ENCODE measurements around the gene PRKAA2. TPM values are rescaled to one million over a fixed set of nuclear protein-coding genes. Genes with fewer than 3 reads are reported as not detected.

Gene PRKAA2
- total and polyA plus RNA-seq, 8 donors = 1.2 to 4.1 (median 2.1) TPM

GRCh38 chr1:56755911-56756310, 110.8 kb downstream of the PRKAA2 start:
- H3K27me3 ChIP-seq = no peaks in the 10 kb centered on the region
- no peak for DNase-seq
- FAIRE-seq = no peak
- H3K9me3 ChIP-seq = no peaks in the 10 kb centered on the region
- no peaks in the 10 kb centered on the region for H3K4me1 ChIP-seq
- no peak overlapping the region for H3K4me3 ChIP-seq
- H3K27ac ChIP-seq = no peak overlapping the region
- no peaks in the 10 kb centered on the region for H3K36me3 ChIP-seq
- WGBS, 2 donors = 93 to 94% methylated on average over 2 of the region's 2 CpGs
- ATAC-seq = no peak
- TF ChIP-seq CTCF (IDR thresholded peaks at IDR 0.05) = no peak
- intact Hi-C loops (cut with DNase I) = no loop called here

DNA sequence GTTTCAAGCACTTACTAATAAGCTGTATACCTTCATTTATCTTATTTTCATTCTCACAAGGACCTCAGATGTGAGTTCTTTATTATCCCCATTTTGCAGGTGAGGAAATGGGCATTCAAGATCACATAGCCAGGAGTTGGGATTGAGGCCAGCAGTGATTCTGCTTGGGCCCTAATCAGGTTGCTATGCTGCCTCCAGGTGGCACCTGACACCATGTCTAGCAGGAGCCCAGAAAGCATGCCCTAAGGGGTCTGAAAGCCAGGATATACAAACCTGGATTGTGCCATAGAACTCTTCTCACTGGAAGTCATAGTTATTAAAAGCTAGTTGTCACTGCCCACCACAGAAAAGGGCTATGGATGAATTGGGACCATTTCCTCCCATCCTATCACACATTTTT, 113.0 kb downstream of the PRKAA2 start:
- no peak for TF ChIP-seq CTCF (IDR thresholded peaks at IDR 0.05)
- peak in 2 of 6 donors; percentile 14 to 24 for DNase-seq
- H3K4me1 ChIP-seq = no peaks in the 10 kb centered on the region
- no peak for FAIRE-seq
- H3K4me3 ChIP-seq = no peak overlapping the region
- intact Hi-C loops (cut with DNase I) = no loop called here
- H3K36me3 ChIP-seq = no peaks in the 10 kb centered on the region
- peak overlapping the region in 1 of 4 donors; percentile 23 for H3K27ac ChIP-seq
- peak in 3 of 4 donors; percentile 72 to 84 (median 79) for ATAC-seq
- no peaks in the 10 kb centered on the region for H3K27me3 ChIP-seq
- no peaks in the 10 kb centered on the region for H3K9me3 ChIP-seq

DNA sequence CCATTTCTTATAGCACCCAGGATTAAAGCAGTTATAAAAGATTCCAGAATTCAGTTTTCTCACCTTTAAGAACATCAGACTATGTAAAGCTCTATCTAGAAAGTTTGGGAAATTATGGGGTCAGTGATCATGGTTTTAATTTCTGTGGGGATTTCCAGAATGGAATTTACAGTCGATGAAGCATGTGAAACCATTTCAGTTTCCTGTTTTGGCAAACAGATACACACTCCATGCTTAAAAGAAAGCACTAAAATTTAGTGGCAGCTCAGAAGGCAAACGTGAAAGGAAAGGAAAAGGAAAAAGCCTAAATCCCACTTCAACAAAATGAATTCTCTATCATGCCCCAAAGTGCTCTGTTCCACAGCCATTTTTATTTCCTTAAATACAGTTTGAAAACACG, 113.7 kb downstream of the PRKAA2 start:
- FAIRE-seq (no peak), DNase-seq (no peak), ATAC-seq (no peak)
- no peaks in the 10 kb centered on the region for H3K4me1 ChIP-seq
- H3K36me3 ChIP-seq = no peaks in the 10 kb centered on the region
- no peak overlapping the region for H3K4me3 ChIP-seq
- peak overlapping the region in 2 of 4 donors; percentile 23 to 39 for H3K27ac ChIP-seq
- WGBS, 2 donors = 36 to 41% methylated on average over 3 of the region's 3 CpGs
- TF ChIP-seq CTCF (IDR thresholded peaks at IDR 0.05) = no peak
- intact Hi-C loops (cut with DNase I) = no loop called here
- H3K9me3 ChIP-seq = no peaks in the 10 kb centered on the region
- no peaks in the 10 kb centered on the region for H3K27me3 ChIP-seq

Other genes starting within 250 kb of the PRKAA2 start
- gene PLPP3, start 65.8 kb upstream of the PRKAA2 start, total RNA-seq = 10 to 100 TPM; 14.6 to 29.6 (median 21.8) TPM
- 10 to 100 TPM in 1 of 2 donors, 1 to 10 TPM in 1; 5.5 to 13.7 TPM for gene PLPP3, start 65.8 kb upstream of the PRKAA2 start, polyA plus RNA-seq
- gene FYB2, start 174.1 kb downstream of the PRKAA2 start, total RNA-seq = 1 to 10 TPM in 4 of 6 donors, under 1 TPM in 2; 0.44 to 2.3 (median 1.1) TPM
- 1 to 10 TPM; 3.2 to 6.3 TPM for gene FYB2, start 174.1 kb downstream of the PRKAA2 start, polyA plus RNA-seq
- gene C8A, start 209.5 kb downstream of the PRKAA2 start, total RNA-seq = under 1 TPM in 4 of 6 donors, not detected in 2; 0.08 to 0.38 (median 0.11) TPM
- not detected for gene C8A, start 209.5 kb downstream of the PRKAA2 start, polyA plus RNA-seq